Measurements from ENCODE around the gene OR11G2.
"Not testable (repeated sequence)": the region's sequence is repeated elsewhere in the genome, so short reads cannot be mapped to it uniquely, and the experiment has no call there.

Gene OR11G2

GRCh38 chr14:20190596-20190995 is at the start of gene OR11G2:
TSS of gene OR11G2 (plus strand) at chr14:20190896. CDS start at chr14:20197438, 6,542 bp downstream.
- no peak for DNase-seq (ENCODE audit: low spot score)

- DNase-seq (ENCODE audit: low spot score) = no peak
Observed at GRCh38 chr14:20143911-20144310, 46.8 kb upstream of the OR11G2 start.

GRCh38 chr14:20144820-20145219 is 45.9 kb upstream of the OR11G2 start:
- DNase-seq (ENCODE audit: low spot score) = no peak

GRCh38 chr14:20164462-20164861 is 26.2 kb upstream of the OR11G2 start:
- no peak for DNase-seq (ENCODE audit: low spot score)

GRCh38 chr14:20167091-20167490 is 23.6 kb upstream of the OR11G2 start:
- DNase-seq (ENCODE audit: low spot score) = no peak

GRCh38 chr14:20169852-20170251 is 20.8 kb upstream of the OR11G2 start:
- not testable (repeated sequence) for DNase-seq (ENCODE audit: low spot score)

GRCh38 chr14:20174205-20174604 is 16.5 kb upstream of the OR11G2 start:
- not testable (repeated sequence) for DNase-seq (ENCODE audit: low spot score)

GRCh38 chr14:20176330-20176729 is 14.4 kb upstream of the OR11G2 start:
- no peak for DNase-seq (ENCODE audit: low spot score)

- no peak for DNase-seq (ENCODE audit: low spot score)
Observed at GRCh38 chr14:20177433-20177974, 13.2 kb upstream of the OR11G2 start.

- no peak for DNase-seq (ENCODE audit: low spot score)
Observed at GRCh38 chr14:20179218-20179617, 11.5 kb upstream of the OR11G2 start.

- DNase-seq (ENCODE audit: low spot score) = no peak
Observed at GRCh38 chr14:20179880-20180279, 10.8 kb upstream of the OR11G2 start.

GRCh38 chr14:20180486-20180885 is 10.2 kb upstream of the OR11G2 start:
- DNase-seq (ENCODE audit: low spot score) = no peak

GRCh38 chr14:20184181-20184580 is 6.5 kb upstream of the OR11G2 start:
- DNase-seq (ENCODE audit: low spot score) = no peak

- DNase-seq (ENCODE audit: low spot score) = no peak
Observed at GRCh38 chr14:20191396-20191795, 700 bp downstream of the OR11G2 start.

GRCh38 chr14:20194101-20194500 is 3.4 kb downstream of the OR11G2 start:
- DNase-seq (ENCODE audit: low spot score) = no peak

- not testable (repeated sequence) for DNase-seq (ENCODE audit: low spot score)
Observed at GRCh38 chr14:20195170-20195569, 4.5 kb downstream of the OR11G2 start.

- DNase-seq (ENCODE audit: low spot score) = no peak
Observed at GRCh38 chr14:20195911-20196310, 5.2 kb downstream of the OR11G2 start.

GRCh38 chr14:20197459-20197858 is 6.8 kb downstream of the OR11G2 start:
- DNase-seq (ENCODE audit: low spot score) = no peak

- no peak for DNase-seq (ENCODE audit: low spot score)
Observed at GRCh38 chr14:20198991-20199390, 8.3 kb downstream of the OR11G2 start.

- no peak for DNase-seq (ENCODE audit: low spot score)
Observed at GRCh38 chr14:20204721-20205120, 14.0 kb downstream of the OR11G2 start.

- no peak for DNase-seq (ENCODE audit: low spot score)
Observed at GRCh38 chr14:20209595-20209994, 18.9 kb downstream of the OR11G2 start.

GRCh38 chr14:20212406-20212805 is 21.7 kb downstream of the OR11G2 start:
- not testable (repeated sequence) for DNase-seq (ENCODE audit: low spot score)

- DNase-seq (ENCODE audit: low spot score) = no peak
Observed at GRCh38 chr14:20215196-20215595, 24.5 kb downstream of the OR11G2 start.

GRCh38 chr14:20219033-20219432 is 28.3 kb downstream of the OR11G2 start:
- DNase-seq (ENCODE audit: low spot score) = no peak

GRCh38 chr14:20223410-20223809 is 32.7 kb downstream of the OR11G2 start, which contains the start of gene OR11H6:
TSS of gene OR11H6 (plus strand) at chr14:20223710. CDS start at chr14:20223710, 0 bp downstream.
- DNase-seq (ENCODE audit: low spot score) = no peak
